GM23338 (cell line): ENCODE data around the gene RBM42.

Experiments used
- CTCF ChIP-seq, 2 experiments: fragments of 200-600 bp in 1 of 2; sonication (generic) in 1 of 2; conservative IDR thresholded peaks; 2 replicates each; pipeline versions ENCODE4 v1.5.1 to v1.6.1; 2016 to 2017; ENCODE audit warnings: antibody characterized with exemption in 2 of 2, low read depth in 2 of 2, mild to moderate bottlenecking in 2 of 2, moderate library complexity in 1 of 2
- EZH2 ChIP-seq: fragments of 200-600 bp; sonication (generic); IDR thresholded peaks from one replicate; pipeline ENCODE4 v1.8.0; 2017; ENCODE audit warnings: antibody characterized with exemption, mild to moderate bottlenecking, low read depth; ENCODE audit not compliant: unreplicated experiment
- JUNB ChIP-seq: IDR thresholded peaks from one replicate; pipeline ENCODE4 v1.6.1; 2016; ENCODE audit warnings: antibody characterized with exemption; ENCODE audit not compliant: unreplicated experiment
- POLR2AphosphoS5 ChIP-seq: IDR thresholded peaks from 2 replicates; pipeline ENCODE4 v1.6.1; 2016; ENCODE audit warnings: antibody characterized with exemption, low read depth

GRCh38 chr19:35601971-35602370 lies 26.9 kb upstream of the RBM42 start:
- TF ChIP-seq CTCF (conservative IDR thresholded peaks at IDR 0.05; ENCODE audit: low read depth in 2 of 2) (no peak), POLR2AphosphoS5 (no peak), JUNB (no peak), EZH2 (no peak)
